Adipocyte (in vitro differentiated cells): ENCODE data around the gene CPPED1.
A peak's percentile ranks its signal among the peaks of the same experiment; 100 is the strongest.

Experiments
- DNase-seq: peaks from one replicate; pipeline ENCODE4 v3.0.0-alpha.2; 2015; ENCODE audit warnings: low read depth
- H3K27me3 ChIP-seq: replicated peaks from 2 replicates; pipeline ENCODE4 v1.7.0; 2013; ENCODE audit warnings: mild to moderate bottlenecking, low read length, moderate library complexity; ENCODE audit not compliant: control insufficient read depth, insufficient read depth
- H3K36me3 ChIP-seq: 2 replicates; pipeline ENCODE4 v1.7.0; 2013; ENCODE audit warnings: low read length, mild to moderate bottlenecking, moderate library complexity; ENCODE audit not compliant: control insufficient read depth, insufficient read depth, severe bottlenecking
- H3K4me1 ChIP-seq: 2 replicates; pipeline ENCODE4 v1.7.0; 2013; ENCODE audit warnings: mild to moderate bottlenecking, low read length, moderate library complexity; ENCODE audit not compliant: control insufficient read depth, insufficient read depth
- H3K4me3 ChIP-seq: 2 replicates; pipeline ENCODE4 v1.7.0; 2013; ENCODE audit warnings: mild to moderate bottlenecking, low read length, moderate library complexity
- H3K9ac ChIP-seq: 2 replicates; pipeline ENCODE4 v1.7.0; 2013; ENCODE audit warnings: mild to moderate bottlenecking, low read length, moderate library complexity
- H3K9me3 ChIP-seq: 2 replicates; pipeline ENCODE4 v1.7.0; 2013; ENCODE audit warnings: mild to moderate bottlenecking, low read length, moderate library complexity; ENCODE audit not compliant: control insufficient read depth

Gene CPPED1

DNA sequence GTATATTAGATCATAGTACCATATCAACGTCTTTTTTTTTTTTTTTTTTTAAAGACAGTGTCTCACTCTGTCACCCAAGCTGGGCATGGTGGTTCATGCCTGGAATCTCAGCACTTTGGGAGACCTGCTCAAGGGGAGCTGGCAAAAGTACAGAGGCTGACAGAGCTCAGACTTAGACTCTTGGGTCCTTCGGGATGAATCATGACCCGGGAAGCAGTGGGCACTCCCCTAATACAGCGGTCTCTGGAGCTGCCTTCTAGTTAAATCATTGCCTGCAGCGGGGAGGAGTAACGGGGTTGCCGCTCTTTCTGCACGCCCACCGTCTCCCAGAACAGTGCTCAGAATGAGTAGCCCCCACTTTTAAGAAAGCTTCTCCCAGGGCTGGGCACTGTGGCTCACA is 174.4 kb downstream of the CPPED1 start:
- DNase-seq = no peak
- Histone ChIP-seq H3K9me3 (no peaks in the 10 kb centered on the region), H3K9ac (no peak overlapping the region), H3K36me3 (no peaks in the 10 kb centered on the region), H3K27me3 (peaks cover 9% of the 10 kb centered on the region), H3K4me1 (peaks cover 4% of the 10 kb centered on the region), H3K4me3 (no peak overlapping the region)

DNA sequence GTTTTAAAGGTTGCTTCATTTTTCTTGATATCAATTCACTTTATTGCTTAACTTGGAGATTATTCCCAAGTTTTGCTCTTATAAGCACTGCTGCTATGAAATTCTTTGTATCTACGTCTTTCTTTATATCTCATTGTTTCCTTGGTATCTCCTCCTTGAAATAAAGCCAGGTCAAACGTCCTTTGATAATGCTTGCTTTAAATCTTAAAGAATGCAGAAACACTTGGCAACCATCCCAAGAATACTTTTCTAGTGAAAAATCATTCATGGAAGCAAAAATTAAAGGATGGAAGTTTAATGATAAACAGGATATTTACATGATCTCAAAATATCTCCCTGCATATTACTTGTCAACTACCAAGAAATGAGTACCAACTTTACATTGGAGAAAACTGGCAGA is 175.2 kb downstream of the CPPED1 start:
- Histone ChIP-seq H3K9me3 (peaks cover 5% of the 10 kb centered on the region), H3K27me3 (peaks cover 9% of the 10 kb centered on the region), H3K4me1 (peaks cover 4% of the 10 kb centered on the region), H3K36me3 (no peaks in the 10 kb centered on the region), H3K4me3 (no peak overlapping the region), H3K9ac (no peak overlapping the region)
- peak; percentile 13 for DNase-seq

DNA sequence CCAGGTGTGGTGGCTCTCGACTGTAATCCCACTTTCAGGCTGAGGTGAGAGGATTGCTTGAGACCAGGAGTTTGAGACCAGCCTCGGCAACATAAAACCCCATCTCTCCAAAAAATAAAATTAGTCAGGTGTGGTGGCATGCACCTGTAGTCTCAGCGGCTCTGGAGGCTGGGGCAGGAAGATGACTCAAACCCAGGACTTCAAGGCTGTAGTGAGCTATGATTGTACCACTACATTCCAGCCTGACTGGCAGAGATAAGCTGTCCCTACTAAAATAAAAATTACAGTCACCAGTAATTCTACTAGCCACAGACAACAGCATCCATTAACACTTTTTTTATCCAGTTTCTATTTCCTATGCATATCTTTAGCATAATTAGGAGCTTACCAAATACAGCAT is 176.3 kb downstream of the CPPED1 start:
- H3K27me3 ChIP-seq = peaks cover 9% of the 10 kb centered on the region
- H3K36me3 ChIP-seq = no peaks in the 10 kb centered on the region
- H3K9me3 ChIP-seq = peaks cover 5% of the 10 kb centered on the region
- no peak for DNase-seq
- H3K4me1 ChIP-seq = peaks cover 4% of the 10 kb centered on the region
- no peak overlapping the region for H3K4me3 ChIP-seq
- no peak overlapping the region for H3K9ac ChIP-seq

DNA sequence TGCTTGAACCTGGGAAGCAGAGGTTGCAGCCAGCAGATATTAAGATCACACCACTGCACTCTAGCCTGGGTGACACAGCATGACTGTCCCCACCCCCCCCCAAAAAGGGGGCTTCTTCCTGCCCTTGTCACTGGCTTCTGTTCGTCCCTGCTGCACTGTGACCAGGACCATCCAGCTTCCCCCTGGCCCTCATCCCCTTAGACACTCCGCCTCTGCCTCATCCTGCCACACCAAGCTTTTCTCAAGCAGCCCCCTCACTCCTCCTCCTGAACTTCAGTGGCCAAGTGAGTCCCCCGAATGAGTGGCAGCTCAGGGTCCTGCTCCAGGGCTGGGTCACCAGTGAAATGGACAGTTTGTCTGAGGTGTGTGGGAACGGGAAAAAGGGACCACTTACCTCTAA is 177.3 kb downstream of the CPPED1 start:
- Histone ChIP-seq H3K36me3 (no peaks in the 10 kb centered on the region), H3K4me1 (peaks cover 4% of the 10 kb centered on the region), H3K4me3 (no peak overlapping the region), H3K9ac (no peak overlapping the region), H3K27me3 (peaks cover 9% of the 10 kb centered on the region), H3K9me3 (peaks cover 5% of the 10 kb centered on the region)
- no peak for DNase-seq

DNA sequence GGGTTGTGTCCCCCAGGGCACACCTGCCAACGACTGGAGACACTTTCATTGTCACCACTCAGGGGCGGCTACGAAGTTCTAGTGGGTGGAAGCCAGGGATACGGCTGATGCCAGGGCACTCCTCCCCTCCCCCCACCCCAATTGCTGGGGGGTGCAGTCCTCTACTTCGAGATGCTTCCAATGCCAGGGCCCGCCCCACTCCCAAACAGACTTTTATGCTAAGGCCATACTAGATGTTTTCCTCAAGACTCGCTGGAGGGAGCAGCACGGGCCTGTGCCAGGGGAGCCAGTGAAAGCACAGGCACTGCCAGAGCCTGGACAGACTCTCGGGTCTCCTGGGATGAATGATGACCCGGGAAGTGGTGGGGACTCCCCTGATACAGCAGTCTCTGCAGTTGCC is 178.0 kb downstream of the CPPED1 start:
- H3K36me3 ChIP-seq = no peaks in the 10 kb centered on the region
- peaks cover 9% of the 10 kb centered on the region for H3K27me3 ChIP-seq
- no peak overlapping the region for H3K9ac ChIP-seq
- DNase-seq = no peak
- H3K4me3 ChIP-seq = no peak overlapping the region
- H3K9me3 ChIP-seq = peaks cover 5% of the 10 kb centered on the region
- peaks cover 4% of the 10 kb centered on the region for H3K4me1 ChIP-seq

DNA sequence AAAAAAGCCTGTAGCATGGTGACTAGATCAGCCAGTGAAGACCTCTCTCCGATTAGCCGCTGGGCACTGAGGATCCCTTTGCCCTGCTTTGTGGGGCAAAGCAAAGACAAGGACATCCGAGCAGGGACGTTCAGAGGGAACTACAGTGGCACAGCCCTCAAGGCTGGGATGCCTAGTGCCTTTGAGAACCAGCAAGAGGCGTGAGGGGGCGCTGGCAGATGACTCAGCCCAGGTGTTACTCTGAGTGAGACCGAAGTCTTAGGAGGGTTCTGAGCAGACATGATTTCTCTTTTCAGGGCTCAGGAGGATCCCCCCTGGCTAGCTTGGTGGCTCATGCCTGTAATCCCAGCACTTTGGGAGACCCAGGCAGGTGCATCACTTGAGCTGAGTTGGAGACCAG is 178.6 kb downstream of the CPPED1 start:
- peaks cover 5% of the 10 kb centered on the region for H3K9me3 ChIP-seq
- H3K9ac ChIP-seq = no peak overlapping the region
- H3K27me3 ChIP-seq = peaks cover 9% of the 10 kb centered on the region
- H3K4me3 ChIP-seq = no peak overlapping the region
- DNase-seq = no peak
- peaks cover 4% of the 10 kb centered on the region for H3K4me1 ChIP-seq
- no peaks in the 10 kb centered on the region for H3K36me3 ChIP-seq

GRCh38 chr16:12620150-12620549 is 183.5 kb downstream of the CPPED1 start:
- Histone ChIP-seq H3K4me1 (no peaks in the 10 kb centered on the region), H3K4me3 (no peak overlapping the region), H3K9ac (no peak overlapping the region), H3K27me3 (peaks cover 6% of the 10 kb centered on the region), H3K36me3 (no peaks in the 10 kb centered on the region), H3K9me3 (peaks cover 5% of the 10 kb centered on the region)
- peak; percentile 8 for DNase-seq

- H3K4me3 ChIP-seq = no peak overlapping the region
- DNase-seq = no peak
- no peaks in the 10 kb centered on the region for H3K4me1 ChIP-seq
- H3K9ac ChIP-seq = no peak overlapping the region
- peaks cover 5% of the 10 kb centered on the region for H3K27me3 ChIP-seq
- H3K36me3 ChIP-seq = no peaks in the 10 kb centered on the region
- H3K9me3 ChIP-seq = no peaks in the 10 kb centered on the region
These were observed 185.2 kb downstream of the CPPED1 start for GRCh38 chr16:12618515-12618914.

GRCh38 chr16:12617401-12617819 is 186.3 kb downstream of the CPPED1 start:
- H3K36me3 ChIP-seq = no peaks in the 10 kb centered on the region
- no peak for DNase-seq
- H3K27me3 ChIP-seq = peaks cover 5% of the 10 kb centered on the region
- H3K4me1 ChIP-seq = no peaks in the 10 kb centered on the region
- H3K4me3 ChIP-seq = no peak overlapping the region
- H3K9me3 ChIP-seq = peaks cover 3% of the 10 kb centered on the region
- no peak overlapping the region for H3K9ac ChIP-seq

DNA sequence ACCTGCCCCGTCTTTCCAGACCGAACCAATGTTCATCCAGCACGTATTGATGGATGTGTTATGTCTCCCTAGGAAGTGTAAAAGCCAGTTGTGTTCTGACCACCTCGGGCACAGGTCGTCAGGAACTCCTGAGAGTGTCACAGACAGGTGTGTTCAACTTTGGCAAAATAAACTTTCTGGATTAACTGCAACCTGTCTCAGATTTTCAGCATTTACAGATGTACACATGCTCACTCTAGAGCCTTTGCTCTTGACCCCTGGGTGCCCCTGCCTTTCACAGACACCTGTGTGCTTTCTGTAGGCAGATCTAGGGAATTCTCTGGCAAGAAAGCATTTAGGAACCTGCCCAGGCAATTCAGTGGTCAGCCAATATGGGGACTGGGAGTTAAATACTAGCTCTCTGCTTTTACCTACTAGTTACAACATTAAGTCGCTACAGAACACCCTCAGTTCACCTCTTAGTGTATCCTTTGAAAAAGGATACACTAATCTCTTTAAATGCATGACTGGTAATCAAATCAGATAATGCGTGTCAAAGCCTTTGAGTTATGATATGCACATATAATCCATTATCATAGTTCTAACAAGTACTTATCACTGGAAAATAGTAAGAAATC is 188.9 kb downstream of the CPPED1 start:
- Histone ChIP-seq H3K4me3 (no peak overlapping the region), H3K9me3 (peaks cover 3% of the 10 kb centered on the region), H3K27me3 (peaks cover 5% of the 10 kb centered on the region), H3K36me3 (no peaks in the 10 kb centered on the region), H3K9ac (no peak overlapping the region), H3K4me1 (no peaks in the 10 kb centered on the region)
- DNase-seq = no peak

- no peak for DNase-seq
- H3K9ac ChIP-seq = no peak overlapping the region
These were observed 189.6 kb downstream of the CPPED1 start for GRCh38 chr16:12613992-12614661.

More at GRCh38 chr16:12613992-12614661, 189.6 kb downstream of the CPPED1 start:
- no peaks in the 10 kb centered on the region for H3K36me3 ChIP-seq
- peaks cover 3% of the 10 kb centered on the region for H3K9me3 ChIP-seq
- H3K4me3 ChIP-seq = no peak overlapping the region
- H3K27me3 ChIP-seq = peaks cover 5% of the 10 kb centered on the region
- no peaks in the 10 kb centered on the region for H3K4me1 ChIP-seq
